Epithelial cell of proximal tubule (primary cell): ENCODE data around the gene KIFC1. TPM values are rescaled to one million over a fixed set of nuclear protein-coding genes. Genes with fewer than 3 reads are reported as not detected.

ENCODE experiments used
- DNase-seq: peaks from one replicate; pipeline ENCODE4 v3.0.0-alpha.2; 2011; ENCODE audit warnings: low read depth
- H3K4me3 ChIP-seq: 2 replicates; pipeline ENCODE4 v1.5.1; 2011; ENCODE audit warnings: low read depth, mild to moderate bottlenecking, low read length
- CTCF ChIP-seq: conservative IDR thresholded peaks from 2 replicates; pipeline ENCODE4 v1.5.1; 2012; ENCODE audit warnings: low read depth, mild to moderate bottlenecking, low read length
- total RNA-seq: library from RNA; depleted of rRNA; stranded (reverse); fragments of >200 nt; gene quantifications from 2 replicates; pipeline ENCODE4 v1.2.3, GENCODE V29; 2015

Gene KIFC1
- total RNA-seq, 1 donor from 2014 or later = 117 TPM

- no peak for TF ChIP-seq CTCF
- peak within 1 kb of the TSS; percentile 86 for H3K4me3 ChIP-seq
- peak; percentile 59 for DNase-seq
Observed at GRCh38 chr6:33454009-33454946, 62.7 kb downstream of the KIFC1 start, which contains the start of gene ZBTB9. Gene ZBTB9, plus strand, starts transcription at chr6:33454576. Its CDS starts 525 bp downstream, at chr6:33455101.

GRCh38 chr6:33455051-33455450 lies 63.4 kb downstream of the KIFC1 start:
- no peak for TF ChIP-seq CTCF
- DNase-seq = no peak
- peak overlapping the region; percentile 86 for H3K4me3 ChIP-seq

GRCh38 chr6:33456156-33456555 lies 64.5 kb downstream of the KIFC1 start:
- no peak for TF ChIP-seq CTCF
- no peak for DNase-seq
- H3K4me3 ChIP-seq = no peak overlapping the region

- H3K4me3 ChIP-seq = no peak overlapping the region
- TF ChIP-seq CTCF = no peak
Observed at GRCh38 chr6:33458676-33459075, 67.1 kb downstream of the KIFC1 start.

GRCh38 chr6:33459226-33459625 lies 67.6 kb downstream of the KIFC1 start:
- no peak for DNase-seq
- no peak overlapping the region for H3K4me3 ChIP-seq
- no peak for TF ChIP-seq CTCF

More at GRCh38 chr6:33458676-33459075, 67.1 kb downstream of the KIFC1 start:
- no peak for DNase-seq

Other genes starting within 250 kb of the KIFC1 start
- gene COL11A2, start 199.4 kb upstream of the KIFC1 start, total RNA-seq = 0.06 and 0.07 TPM in 2 replicates
- gene RXRB, start 191.2 kb upstream of the KIFC1 start, total RNA-seq = 15.0 and 15.1 TPM in 2 replicates
- gene SLC39A7, start 191.0 kb upstream of the KIFC1 start, total RNA-seq = 70.8 and 97.8 TPM in 2 replicates
- 16.3 and 16.9 TPM in 2 replicates for gene HSD17B8, start 187.2 kb upstream of the KIFC1 start, total RNA-seq
- 11.3 and 17.2 TPM in 2 replicates for gene RING1, start 183.3 kb upstream of the KIFC1 start, total RNA-seq
- gene VPS52, start 119.9 kb upstream of the KIFC1 start, total RNA-seq = 33.9 and 42.8 TPM in 2 replicates
- 2,737 and 3,799 TPM in 2 replicates for gene RPS18, start 119.7 kb upstream of the KIFC1 start, total RNA-seq
- 4.6 and 7.0 TPM in 2 replicates for gene B3GALT4, start 114.7 kb upstream of the KIFC1 start, total RNA-seq
- 67.9 and 116 TPM in 2 replicates for gene WDR46, start 102.6 kb upstream of the KIFC1 start, total RNA-seq
- gene PFDN6, start 102.2 kb upstream of the KIFC1 start, total RNA-seq = 55.8 and 69.3 TPM in 2 replicates
- 34.0 and 46.8 TPM in 2 replicates for gene RGL2, start 92.9 kb upstream of the KIFC1 start, total RNA-seq
- 108 and 144 TPM in 2 replicates for gene TAPBP, start 77.7 kb upstream of the KIFC1 start, total RNA-seq
- 8.2 and 13.5 TPM in 2 replicates for gene ZBTB22, start 74.1 kb upstream of the KIFC1 start, total RNA-seq
- gene DAXX, start 68.9 kb upstream of the KIFC1 start, total RNA-seq = 52.7 and 58.1 TPM in 2 replicates
- gene PHF1, start 19.2 kb downstream of the KIFC1 start, total RNA-seq = 20.7 and 25.4 TPM in 2 replicates
- 206 and 273 TPM in 2 replicates for gene CUTA, start 26.3 kb downstream of the KIFC1 start, total RNA-seq
- gene SYNGAP1, start 28.2 kb downstream of the KIFC1 start, total RNA-seq = 0.87 and 2.3 TPM in 2 replicates
- gene ZBTB9, start 62.8 kb downstream of the KIFC1 start, total RNA-seq = 4.3 and 4.6 TPM in 2 replicates
- 17.9 and 18.6 TPM in 2 replicates for gene BAK1, start 188.5 kb downstream of the KIFC1 start, total RNA-seq
- 69.3 and 74.4 TPM in 2 replicates for gene ITPR3, start 229.5 kb downstream of the KIFC1 start, total RNA-seq